HG03575 (cell line): ENCODE data around the gene SH3RF3.

Source experiments
- ATAC-seq: cut with Tn5 transposase; IDR thresholded peaks from one replicate; pipeline ENCODE4 v1.9.1; 2021; ENCODE audit not compliant: unreplicated experiment, insufficient number of reproducible peaks, low FRiP score; ENCODE audit errors: extremely low read depth

SH3RF3 gene

GRCh38 chr2:109473616-109474318 lies 344.8 kb downstream of the SH3RF3 start:
- ATAC-seq = no peak

- no peak for ATAC-seq
Measured at GRCh38 chr2:109474319-109474825, 345.4 kb downstream of the SH3RF3 start.

DNA sequence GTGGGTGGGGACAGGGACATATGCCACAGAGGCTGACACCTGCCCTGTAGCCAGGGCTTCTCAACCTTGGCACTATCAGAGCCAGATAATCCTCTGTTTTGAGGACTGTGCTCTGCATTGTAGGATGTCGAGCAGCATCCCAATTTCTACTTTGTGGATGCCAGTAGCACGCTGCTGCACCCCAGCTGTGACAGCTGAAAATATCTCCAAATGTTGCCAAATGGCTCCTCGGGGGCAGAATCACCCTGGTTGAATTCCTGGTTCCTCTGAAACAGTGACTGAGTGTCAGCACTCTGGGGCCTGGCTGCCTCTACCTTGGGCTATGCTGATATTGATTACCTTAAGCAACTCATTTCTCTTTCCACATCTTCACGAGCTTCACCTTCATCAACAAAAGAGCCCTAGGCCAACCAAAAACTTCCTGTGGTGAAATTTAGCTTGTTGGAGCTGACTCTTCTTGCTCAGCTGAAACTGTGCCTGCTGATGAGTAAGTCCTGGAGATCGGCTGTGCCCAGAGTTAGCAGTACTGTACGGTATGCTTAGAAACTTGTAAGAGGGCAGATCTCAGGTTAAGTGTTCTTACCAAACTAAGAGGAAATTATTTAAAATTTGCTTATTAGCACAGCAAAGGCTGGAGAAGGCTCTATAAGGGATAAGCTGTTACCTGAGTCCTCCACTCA lies 346.7 kb downstream of the SH3RF3 start:
- no peak for ATAC-seq

- ATAC-seq = no peak
Measured at GRCh38 chr2:109476641-109477441, 347.8 kb downstream of the SH3RF3 start.

GRCh38 chr2:109478906-109479493 lies 350.0 kb downstream of the SH3RF3 start:
- no peak for ATAC-seq

DNA sequence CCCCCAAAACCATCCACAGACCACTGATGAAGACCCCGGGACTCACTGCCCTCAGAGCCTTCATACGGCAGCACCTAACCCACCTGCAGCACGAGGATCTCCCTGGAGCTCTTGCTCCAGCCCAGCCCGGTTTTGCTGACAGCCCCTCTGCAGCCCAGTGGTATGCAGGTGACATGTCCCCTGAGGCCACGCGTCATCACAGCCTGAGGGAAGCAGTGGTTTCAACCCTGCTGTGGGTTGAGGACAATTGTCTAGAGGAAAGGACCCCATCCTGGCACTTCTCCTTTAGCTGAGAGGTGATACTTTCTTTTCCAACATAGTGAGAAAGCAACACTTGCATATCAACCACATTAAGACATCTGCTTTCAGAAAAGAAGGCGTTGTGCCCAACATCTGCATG lies 350.8 kb downstream of the SH3RF3 start:
- no peak for ATAC-seq

DNA sequence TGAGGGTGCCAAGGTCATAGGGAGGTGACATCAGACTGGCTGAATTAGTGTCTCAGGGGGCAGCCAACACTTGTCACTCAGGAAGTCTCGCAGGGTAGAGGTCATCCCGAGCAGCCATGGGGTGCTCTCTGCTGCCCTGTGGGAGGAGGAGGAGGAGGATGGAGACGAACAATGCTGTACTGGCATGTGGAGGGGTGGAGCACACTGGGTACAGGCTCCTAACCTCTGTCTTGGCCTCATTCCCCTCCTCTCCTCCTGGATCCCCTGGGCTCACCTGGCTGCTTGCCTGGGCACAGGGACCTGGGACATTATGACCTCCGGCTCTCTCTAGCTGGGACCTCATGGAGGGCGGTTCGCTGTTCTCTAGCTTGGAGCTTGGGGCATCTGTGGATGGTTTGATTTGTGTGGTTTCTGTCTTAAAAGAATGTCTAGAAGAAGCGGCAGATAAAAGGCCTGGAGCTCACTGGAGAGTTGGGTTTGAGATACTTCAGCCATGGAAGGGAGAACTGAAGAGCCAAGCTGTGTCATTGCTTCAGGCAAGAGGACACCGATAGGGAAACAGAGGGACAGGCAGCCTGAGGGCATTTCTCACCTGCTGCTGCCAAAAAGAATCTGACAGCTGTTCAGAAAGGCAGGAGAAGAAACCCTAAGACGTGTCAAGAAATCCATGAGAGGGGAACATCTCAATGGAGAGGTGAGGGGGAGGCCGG lies 351.6 kb downstream of the SH3RF3 start:
- no peak for ATAC-seq

DNA sequence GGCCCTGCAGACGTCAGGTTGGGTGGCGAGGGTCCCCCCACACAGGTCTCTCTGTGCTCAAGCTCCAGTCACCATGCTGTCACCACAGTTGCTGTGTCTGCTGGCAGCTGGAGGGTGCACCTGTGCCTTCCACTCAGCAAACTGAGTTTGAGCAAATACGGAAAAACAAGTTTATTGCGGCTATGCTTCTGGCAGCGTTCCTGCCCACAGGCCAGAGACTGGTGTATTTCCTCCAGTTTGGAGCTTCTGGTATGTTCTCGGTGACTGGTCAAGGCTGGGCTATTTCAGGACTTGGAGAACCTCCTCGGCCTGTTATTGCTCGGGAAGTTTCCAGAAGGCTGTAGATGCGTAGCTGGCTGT lies 352.2 kb downstream of the SH3RF3 start:
- no peak for ATAC-seq

DNA sequence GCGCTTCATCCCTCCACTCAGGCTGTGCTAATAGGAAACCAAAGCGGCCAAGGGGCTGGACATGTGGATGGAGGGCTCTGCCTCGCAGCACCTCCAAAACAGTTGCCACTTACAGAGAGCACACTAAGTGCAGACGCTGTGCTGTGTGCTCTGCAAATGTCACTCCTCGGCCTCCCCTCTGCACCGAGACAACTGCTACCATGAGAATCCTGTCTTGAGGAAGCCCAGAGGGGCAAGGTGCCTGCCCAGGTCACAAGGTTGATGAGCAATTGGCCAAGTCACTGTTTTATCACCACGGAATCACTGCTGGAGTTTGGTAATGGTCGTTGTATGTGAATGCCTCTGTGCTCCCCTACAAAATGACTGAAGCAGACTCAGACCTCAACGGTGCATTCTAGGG lies 352.6 kb downstream of the SH3RF3 start:
- no peak for ATAC-seq

DNA sequence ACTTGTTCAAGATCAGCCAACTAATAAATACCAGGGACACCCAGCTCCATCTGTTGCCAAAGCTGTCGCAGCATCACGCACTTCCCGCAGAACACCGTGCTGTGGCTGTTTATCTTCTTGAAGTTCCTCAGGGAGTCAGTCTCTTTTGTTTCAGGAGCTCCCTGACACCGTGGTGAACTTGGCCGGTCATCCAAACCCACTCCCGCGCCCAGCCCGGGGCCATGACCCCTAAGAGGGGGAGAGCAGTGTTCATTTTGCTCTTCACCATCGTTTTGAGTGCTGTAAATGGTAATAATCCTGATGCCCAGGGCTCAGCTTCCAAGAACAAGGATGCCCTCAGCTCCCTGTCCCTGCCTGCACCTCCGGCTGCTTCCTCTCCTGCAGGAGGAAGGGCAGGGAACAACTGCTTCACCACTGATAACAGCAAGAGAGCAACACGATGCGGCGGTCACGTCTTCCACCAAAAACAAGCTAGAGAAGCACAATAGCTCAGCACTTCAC lies 353.4 kb downstream of the SH3RF3 start:
- no peak for ATAC-seq

DNA sequence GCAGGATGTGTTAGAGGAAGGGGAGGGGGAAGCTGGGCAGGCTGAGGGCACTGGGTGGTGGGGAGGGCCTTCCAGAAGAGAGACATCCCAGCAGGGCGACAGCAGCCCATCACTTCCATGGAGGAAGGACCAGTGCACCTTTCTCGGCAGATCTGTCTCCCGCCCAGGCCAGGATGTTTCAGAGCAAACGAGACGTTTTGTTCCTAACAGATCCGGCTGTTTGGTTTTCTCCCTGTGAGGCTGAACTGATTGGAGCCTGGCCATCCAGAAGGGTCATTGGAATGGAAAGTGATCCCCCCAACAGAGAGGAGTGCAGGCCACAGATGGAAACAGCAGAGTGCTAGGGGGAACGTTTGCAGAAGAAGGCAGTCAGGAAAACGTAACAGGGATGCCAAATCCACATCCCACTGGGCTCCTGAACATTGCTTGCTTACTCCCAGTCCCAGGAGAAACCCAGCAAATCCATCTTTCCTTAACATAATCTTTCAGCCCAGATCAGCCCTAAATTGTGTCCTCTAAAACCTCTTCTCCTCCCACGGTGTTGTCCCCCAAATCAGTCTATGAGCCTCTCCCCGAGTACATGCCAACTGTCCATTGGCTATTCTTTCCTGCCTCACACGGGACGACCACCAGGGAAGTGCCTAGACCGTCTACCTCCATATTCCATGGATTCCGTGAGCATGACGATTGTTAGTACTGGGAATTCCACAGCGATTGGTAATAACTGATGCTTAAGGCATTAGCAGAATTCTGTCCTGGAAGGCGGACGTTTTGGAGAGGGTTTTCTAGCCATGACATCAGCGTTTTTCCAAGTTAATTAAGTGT lies 357.9 kb downstream of the SH3RF3 start:
- ATAC-seq = no peak

DNA sequence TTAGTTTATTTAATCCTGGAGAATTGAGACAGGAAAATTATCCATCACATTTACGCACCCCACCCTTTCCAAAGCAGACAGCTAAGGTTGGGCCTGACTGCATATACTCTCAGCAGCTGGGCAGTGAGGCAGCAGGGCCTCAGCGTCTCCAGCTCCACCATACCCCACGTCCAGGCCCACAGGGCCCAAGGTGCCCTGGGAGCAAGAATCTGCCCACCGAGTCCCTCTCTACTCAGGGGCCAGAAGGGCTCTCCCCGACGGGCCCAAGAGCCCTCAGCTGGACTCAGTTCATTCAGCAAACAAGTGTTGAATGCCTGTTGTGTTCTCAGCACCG lies 358.5 kb downstream of the SH3RF3 start:
- no peak for ATAC-seq

GRCh38 chr2:109487871-109488655 lies 359.1 kb downstream of the SH3RF3 start:
- no peak for ATAC-seq

DNA sequence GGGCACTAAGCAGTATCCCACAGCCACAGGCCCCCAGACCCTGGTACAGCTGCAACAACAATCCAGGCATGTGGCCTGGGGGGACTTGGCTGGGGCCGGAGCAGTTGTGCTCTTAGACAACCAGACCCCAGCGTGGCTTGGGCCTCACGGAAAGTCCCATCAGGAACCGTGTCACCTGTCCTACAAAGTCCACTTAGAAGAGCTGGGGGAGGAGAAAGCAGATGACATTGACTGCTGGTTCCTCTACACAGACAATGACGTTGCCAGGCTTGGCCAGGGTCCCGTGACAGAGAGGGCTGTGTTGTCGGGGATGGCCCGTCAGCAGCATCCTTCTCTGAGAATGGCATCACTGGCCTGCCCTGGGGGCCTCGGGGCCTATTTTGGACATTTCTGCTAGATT lies 360.3 kb downstream of the SH3RF3 start:
- no peak for ATAC-seq

DNA sequence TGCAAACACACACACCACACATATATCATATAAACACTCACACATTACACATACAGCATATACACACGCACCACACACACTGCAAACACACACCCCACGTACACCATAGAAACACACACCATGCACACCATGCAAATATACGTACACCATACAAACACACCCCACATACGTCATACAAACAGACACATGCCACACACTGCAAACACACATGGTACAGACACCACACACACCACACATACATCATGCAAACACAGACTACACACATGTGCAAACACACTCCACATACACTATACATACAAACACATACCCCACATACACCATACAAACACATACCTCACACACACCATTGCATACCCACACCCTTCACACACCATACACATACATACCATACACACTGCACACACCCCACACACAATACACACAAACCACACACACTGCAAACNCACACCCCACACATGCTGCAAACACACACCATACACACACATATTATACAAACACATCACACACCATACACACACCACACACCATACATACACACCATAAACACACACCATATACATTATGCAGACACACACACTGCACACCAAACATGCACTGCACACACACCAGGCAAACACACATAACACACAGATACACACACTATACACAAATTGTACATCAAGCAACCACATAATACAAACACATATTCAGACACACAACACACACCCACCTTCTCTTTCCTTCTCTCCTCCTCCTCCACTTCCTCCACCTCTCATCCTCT lies 364.4 kb downstream of the SH3RF3 start:
- no peak for ATAC-seq

GRCh38 chr2:109494351-109494750 lies 365.3 kb downstream of the SH3RF3 start:
- no peak for ATAC-seq

GRCh38 chr2:109497463-109497862 lies 368.5 kb downstream of the SH3RF3 start:
- ATAC-seq = no peak
